GM18508 (cell line): Measurements from ENCODE around the gene ZBTB8B.
"Not testable (repeated sequence)": the region's sequence is repeated elsewhere in the genome, so short reads cannot be mapped to it uniquely, and the experiment has no call there.

Source experiments
- ATAC-seq: cut with Tn5 transposase; IDR thresholded peaks from one replicate; pipeline ENCODE4 v1.9.1; 2021; ENCODE audit warnings: moderate number of reproducible peaks; ENCODE audit not compliant: insufficient read depth, unreplicated experiment

Gene ZBTB8B

GRCh38 chr1:32464716-32465577 lies at the start of gene ZBTB8B:
Gene ZBTB8B (plus strand): TSS chr1:32465072. CDS start chr1:32470625, 5,553 bp downstream.
- no peak for ATAC-seq

GRCh38 chr1:32421775-32422174 lies 43.1 kb upstream of the ZBTB8B start:
- no peak for ATAC-seq

DNA sequence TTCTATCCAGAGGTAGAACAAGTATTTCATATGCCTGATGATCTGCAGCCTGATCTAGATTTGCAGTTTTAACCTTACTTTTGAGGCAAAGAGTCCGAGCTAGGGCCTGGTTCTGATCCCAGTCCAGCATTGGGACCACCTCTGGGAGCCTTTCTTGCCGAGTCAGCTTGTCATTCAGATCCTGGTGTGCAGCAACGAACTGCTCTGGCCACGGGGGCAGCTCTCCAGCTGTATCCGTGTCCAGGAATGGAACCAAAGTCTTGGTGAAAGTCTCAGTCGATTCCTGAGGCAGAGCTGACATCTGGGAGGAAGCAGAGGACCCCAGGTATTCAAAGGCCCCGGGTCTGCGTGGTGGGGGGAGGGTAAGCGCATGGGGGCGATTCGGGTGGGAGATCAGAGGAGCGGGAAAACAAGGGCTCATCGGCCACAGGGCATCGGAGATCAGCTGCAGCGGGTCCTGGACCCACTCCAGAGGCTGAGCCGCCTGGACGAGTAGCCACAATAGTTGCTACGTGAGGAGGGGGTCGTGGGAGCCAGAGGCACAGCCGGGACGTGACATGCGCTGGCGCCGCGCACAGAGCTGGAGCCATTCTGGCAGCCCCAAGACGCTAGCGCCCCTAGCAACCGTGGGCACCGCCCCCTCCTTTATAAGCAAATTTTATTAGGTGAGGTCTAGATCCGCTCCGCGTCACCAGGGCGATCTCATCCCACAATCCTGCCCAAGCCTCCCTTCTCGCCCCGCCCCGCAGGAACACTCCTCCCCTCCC lies 38.2 kb upstream of the ZBTB8B start:
- no peak for ATAC-seq

DNA sequence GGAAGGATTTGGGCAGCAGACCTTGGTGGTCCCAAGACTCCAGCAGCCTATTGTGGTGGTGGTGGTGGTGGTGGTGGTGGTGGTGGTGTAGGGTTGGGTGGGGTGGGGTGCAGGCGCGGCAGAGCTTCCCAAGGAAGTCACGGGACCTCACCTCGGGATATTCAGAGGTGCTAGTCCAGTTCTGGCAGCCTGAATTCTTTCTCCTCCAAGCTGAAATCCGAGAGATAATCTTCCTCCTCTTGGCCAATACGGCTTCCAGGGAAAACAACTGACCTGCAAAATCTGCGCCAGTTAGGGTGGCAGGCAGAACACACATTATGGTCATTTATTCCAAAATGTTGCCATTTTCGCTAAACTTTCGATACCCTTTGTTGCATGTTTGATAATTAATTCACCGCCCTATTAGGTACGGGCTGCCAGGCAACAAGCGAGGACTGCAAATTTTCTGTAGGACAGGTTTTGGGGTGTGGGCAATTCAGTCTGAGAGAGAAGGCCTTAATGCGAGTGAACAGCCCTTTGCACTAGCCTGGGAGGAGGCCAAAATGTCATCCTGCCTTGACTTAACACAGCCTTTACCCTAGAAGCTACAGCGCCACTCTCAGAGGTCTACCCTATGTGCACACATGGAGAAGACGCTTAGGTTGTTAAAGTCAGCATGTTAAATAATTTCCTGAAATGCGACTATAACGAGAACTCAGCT lies 37.5 kb upstream of the ZBTB8B start:
- no peak for ATAC-seq

DNA sequence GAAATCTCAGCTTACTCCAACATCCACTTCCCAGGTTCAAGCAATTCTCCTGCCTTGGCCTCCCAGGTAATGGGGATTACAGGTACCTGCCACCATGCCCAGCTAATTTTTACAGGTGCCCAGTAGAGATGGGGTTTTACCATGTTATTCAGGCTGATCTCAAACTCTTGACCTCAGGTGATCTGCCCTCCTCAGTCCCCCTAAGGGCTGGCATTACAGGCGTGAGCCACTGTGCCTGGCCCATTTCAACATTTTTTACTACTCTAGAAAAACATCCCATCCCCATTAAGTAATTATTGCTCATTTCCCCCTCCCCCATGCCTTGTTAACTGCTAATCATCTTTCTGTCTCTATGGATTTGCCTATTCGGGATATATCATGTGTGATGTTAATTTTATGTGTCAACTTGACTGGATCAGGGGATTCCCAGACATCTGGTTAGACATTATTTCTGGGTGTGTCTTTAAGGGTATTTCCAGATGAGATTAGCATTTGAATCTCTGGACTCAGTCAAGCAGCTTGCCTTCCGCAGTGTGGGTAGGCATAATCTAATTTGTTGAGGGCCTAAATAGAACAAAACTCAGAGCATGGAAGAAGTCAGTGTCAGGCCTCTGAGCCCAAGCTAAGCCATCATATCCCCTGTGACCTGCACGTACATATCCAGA lies 33.0 kb upstream of the ZBTB8B start:
- no peak for ATAC-seq

- ATAC-seq, result no peak
Observed at GRCh38 chr1:32438136-32438535, 26.7 kb upstream of the ZBTB8B start.

GRCh38 chr1:32438777-32439176 lies 26.1 kb upstream of the ZBTB8B start:
- not testable (repeated sequence) for ATAC-seq

GRCh38 chr1:32441467-32441866 lies 23.4 kb upstream of the ZBTB8B start:
- ATAC-seq, result not testable (repeated sequence)

DNA sequence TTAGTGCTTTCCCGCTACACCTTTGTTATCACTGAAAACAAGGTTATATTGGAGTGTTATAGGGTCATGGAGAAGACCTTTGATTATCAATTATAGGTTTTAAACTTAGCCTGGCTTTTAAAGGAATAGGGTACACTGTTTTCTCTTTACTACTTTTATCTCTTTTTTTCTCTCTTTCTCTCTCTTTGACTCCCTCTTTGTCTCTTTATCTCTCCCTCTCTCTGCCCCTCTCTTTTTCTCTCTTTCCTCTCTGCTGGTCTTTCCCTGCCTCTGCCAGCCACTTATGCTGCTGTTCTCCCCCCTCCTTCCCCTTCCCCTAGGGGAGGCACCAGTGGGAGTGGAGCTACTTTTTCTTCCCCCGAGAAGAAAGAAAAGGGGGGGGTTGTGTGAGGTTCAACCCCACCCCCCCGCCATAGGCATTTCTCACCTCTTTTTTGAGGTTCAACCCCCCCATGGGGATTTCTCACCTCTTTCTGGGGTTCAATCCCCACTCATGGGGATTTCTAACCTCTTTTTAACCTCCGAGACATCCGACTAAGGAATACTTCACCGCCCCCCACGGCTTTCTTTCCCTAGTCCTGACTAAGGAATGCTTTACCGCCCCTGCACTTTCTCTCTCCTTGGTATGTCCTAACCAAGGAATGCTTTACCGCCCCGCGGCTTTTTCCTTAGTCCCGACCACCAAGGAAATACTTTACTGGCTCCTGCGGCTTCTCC lies 17.2 kb upstream of the ZBTB8B start:
- ATAC-seq, result no peak

GRCh38 chr1:32448186-32448772 lies 16.6 kb upstream of the ZBTB8B start:
- ATAC-seq, result not testable (repeated sequence)

DNA sequence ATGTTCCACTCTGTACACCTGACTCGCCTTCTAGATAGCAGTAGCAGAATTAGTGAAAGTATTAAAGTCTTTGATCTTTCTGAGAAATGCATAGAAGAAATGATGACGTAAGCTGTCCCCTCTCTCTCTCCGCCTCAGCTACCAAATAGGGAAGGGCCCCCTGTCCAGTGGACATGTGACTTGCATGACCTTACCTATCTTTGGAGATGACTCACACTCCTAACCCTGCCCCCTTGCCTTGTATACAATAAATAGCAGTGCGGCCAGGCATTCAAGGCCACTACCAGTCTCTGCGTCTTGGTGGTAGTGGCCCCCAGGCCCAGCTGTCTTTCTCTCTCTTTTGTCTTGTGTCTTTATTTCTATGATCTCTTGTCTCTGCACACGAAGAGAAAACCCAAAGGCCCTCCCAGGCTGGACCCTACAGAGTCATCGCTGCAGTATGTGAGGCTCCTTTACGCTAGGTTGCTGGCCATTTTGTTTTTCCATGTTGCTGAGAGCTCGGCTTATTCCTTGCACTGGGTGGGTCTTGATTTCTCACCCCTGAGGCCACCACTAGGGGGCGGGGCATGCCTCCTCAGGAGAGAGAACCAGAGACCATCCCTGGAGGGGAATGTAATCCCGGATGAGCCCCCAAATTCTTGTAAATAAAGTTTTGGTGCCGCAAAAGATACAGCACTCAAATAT lies 16.0 kb upstream of the ZBTB8B start:
- no peak for ATAC-seq

DNA sequence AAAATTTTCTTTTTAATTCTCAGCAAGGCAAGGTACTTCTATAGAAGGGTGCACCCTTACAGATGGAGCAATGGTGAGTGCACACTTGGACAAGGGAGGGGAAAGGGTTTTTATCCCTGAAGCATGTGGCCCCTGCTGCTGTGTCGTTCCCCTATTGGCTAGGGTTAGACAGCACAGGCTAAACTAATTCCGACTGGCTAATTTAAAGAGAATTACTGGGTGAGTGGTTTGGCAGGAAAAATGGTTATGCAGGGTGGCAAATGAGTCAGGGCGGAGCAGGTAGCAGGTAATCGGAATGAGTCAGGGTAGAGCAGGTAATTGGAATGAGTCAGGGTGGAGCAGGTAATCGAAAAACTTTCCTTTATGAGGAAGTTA lies 15.4 kb upstream of the ZBTB8B start:
- not testable (repeated sequence) for ATAC-seq

GRCh38 chr1:32454726-32455125 lies 10.1 kb upstream of the ZBTB8B start:
- ATAC-seq, result no peak

GRCh38 chr1:32455958-32456357 lies 8.9 kb upstream of the ZBTB8B start:
- no peak for ATAC-seq

DNA sequence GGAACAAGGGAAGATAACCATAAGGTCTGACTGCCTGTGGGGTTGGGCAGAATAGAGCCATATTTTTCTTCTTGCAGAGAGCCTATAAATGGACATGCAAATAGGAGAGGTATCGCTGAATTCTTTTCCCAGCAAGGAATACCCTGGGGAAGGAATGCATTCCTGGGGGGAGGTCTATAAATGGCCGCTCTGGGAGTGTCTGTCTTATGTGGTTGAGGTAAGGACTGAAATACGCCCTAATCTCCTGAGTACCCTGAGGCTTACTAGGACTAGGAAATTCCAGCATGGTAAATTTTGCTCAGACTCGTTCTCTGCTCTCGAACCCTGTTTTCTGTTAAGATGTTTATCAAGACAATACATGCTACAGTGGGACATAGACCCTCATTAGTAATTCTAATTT lies 6.1 kb upstream of the ZBTB8B start:
- ATAC-seq, result not testable (repeated sequence)

DNA sequence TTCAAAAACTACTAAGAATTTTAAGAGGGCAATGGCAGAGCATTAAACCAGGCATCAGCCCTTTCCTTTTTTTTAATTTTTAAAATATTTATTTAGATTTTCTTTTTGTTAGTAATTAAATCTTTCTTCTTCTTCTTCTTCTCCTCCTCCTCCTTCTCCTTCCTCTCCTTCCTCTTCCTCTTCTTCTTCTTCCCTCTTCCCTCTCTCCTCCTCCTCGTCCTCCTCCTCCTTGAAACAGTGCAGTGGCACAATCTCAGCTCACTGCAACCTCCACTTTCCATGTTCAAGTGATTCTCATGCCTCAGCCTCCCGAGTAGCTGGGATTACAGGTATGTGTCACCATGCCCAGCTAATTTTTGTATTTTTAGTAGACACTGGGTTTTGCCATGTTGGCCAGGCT lies 1.9 kb upstream of the ZBTB8B start:
- not testable (repeated sequence) for ATAC-seq

GRCh38 chr1:32464191-32464715 lies 619 bp upstream of the ZBTB8B start:
- no peak for ATAC-seq

GRCh38 chr1:32465578-32465933 lies 684 bp downstream of the ZBTB8B start:
- no peak for ATAC-seq

- ATAC-seq, result no peak
Observed at GRCh38 chr1:32466761-32467160, 1.9 kb downstream of the ZBTB8B start.
